HepG2 (cell line): ENCODE results near the gene CEP78. TPM values are rescaled to one million over a fixed set of nuclear protein-coding genes. Genes with fewer than 3 reads are reported as not detected.

ENCODE experiments used
- CENPX ChIP-seq: sonication (generic); formaldehyde crosslinking; IDR thresholded peaks from 2 replicates; pipeline ENCODE4 v1.9.0; 2021; ENCODE audit warnings: mild to moderate bottlenecking, missing genetic modification reagents, moderate library complexity
- DPF2 ChIP-seq: sonication (generic); formaldehyde crosslinking; IDR thresholded peaks from 2 replicates; pipeline ENCODE4 v1.4.0; 2020; ENCODE audit warnings: mild to moderate bottlenecking, low read depth, missing genetic modification reagents, borderline replicate concordance
- HOXA7 ChIP-seq: sonication (generic); formaldehyde crosslinking; IDR thresholded peaks from 2 replicates; pipeline ENCODE4 v1.8.1; 2022; ENCODE audit warnings: mild to moderate bottlenecking, missing genetic modification reagents, moderate library complexity
- MIER3 ChIP-seq: IDR thresholded peaks from 2 replicates; pipeline ENCODE4 v1.6.1; 2016; ENCODE audit warnings: missing compliant biosample characterization, borderline replicate concordance
- MTF1 ChIP-seq: sonication (generic); formaldehyde crosslinking; IDR thresholded peaks from 2 replicates; pipeline ENCODE4 v1.5.0; 2020; ENCODE audit warnings: missing genetic modification reagents
- MXI1 ChIP-seq: IDR thresholded peaks from 3 replicates; pipeline ENCODE4 v1.6.1; 2012; ENCODE audit warnings: low read depth, low read length, inconsistent platforms, borderline replicate concordance
- SNAPC2 ChIP-seq: sonication (generic); formaldehyde crosslinking; IDR thresholded peaks from 2 replicates; pipeline ENCODE4 v1.8.1; 2022; ENCODE audit warnings: mild to moderate bottlenecking, missing genetic modification reagents
- STAT5B ChIP-seq: sonication (generic); formaldehyde crosslinking; IDR thresholded peaks from 2 replicates; pipeline ENCODE4 v1.4.0; 2020; ENCODE audit warnings: missing genetic modification reagents
- TBP ChIP-seq: sonication (generic); formaldehyde crosslinking; IDR thresholded peaks from 2 replicates; pipeline ENCODE4 v1.5.0; 2020; ENCODE audit warnings: missing genetic modification reagents
- TEAD2 ChIP-seq: sonication (generic); formaldehyde crosslinking; IDR thresholded peaks from 2 replicates; pipeline ENCODE4 v1.9.0; 2021; ENCODE audit warnings: missing genetic modification reagents
- THRA ChIP-seq: sonication (generic); formaldehyde crosslinking; IDR thresholded peaks from 2 replicates; pipeline ENCODE4 v1.4.0; 2020; ENCODE audit warnings: missing genetic modification reagents, borderline replicate concordance
- WIZ ChIP-seq: sonication (generic); formaldehyde crosslinking; IDR thresholded peaks from 2 replicates; pipeline ENCODE4 v1.5.1; 2020; ENCODE audit warnings: mild to moderate bottlenecking, missing genetic modification reagents
- ZBTB2 ChIP-seq: sonication (generic); formaldehyde crosslinking; IDR thresholded peaks from 2 replicates; pipeline ENCODE4 v1.8.0; 2022; ENCODE audit warnings: low read depth, missing genetic modification reagents
- ZKSCAN5 ChIP-seq: sonication (generic); formaldehyde crosslinking; IDR thresholded peaks from 2 replicates; pipeline ENCODE4 v1.5.1; 2020; ENCODE audit warnings: mild to moderate bottlenecking, missing genetic modification reagents
- ZNF460 ChIP-seq: sonication (generic); formaldehyde crosslinking; IDR thresholded peaks from 2 replicates; pipeline ENCODE4 v1.5.1; 2020; ENCODE audit warnings: missing genetic modification reagents, mild to moderate bottlenecking, borderline replicate concordance
- ZNF484 ChIP-seq: sonication (generic); formaldehyde crosslinking; IDR thresholded peaks from 2 replicates; pipeline ENCODE4 v1.5.1; 2020; ENCODE audit warnings: mild to moderate bottlenecking, low read depth, missing genetic modification reagents, borderline replicate concordance
- ZNF564 ChIP-seq: sonication (generic); formaldehyde crosslinking; IDR thresholded peaks from 2 replicates; pipeline ENCODE4 v1.8.1; 2023; ENCODE audit warnings: mild to moderate bottlenecking, missing genetic modification reagents
- ZNF576 ChIP-seq: sonication (generic); formaldehyde crosslinking; IDR thresholded peaks from 2 replicates; pipeline ENCODE4 v1.4.0; 2020; ENCODE audit warnings: mild to moderate bottlenecking, missing genetic modification reagents
- ZNF772 ChIP-seq: sonication (generic); formaldehyde crosslinking; IDR thresholded peaks from 2 replicates; pipeline ENCODE4 v1.5.0; 2020; ENCODE audit warnings: mild to moderate bottlenecking, missing genetic modification reagents
- ZNF816 ChIP-seq: sonication (generic); formaldehyde crosslinking; IDR thresholded peaks from 2 replicates; pipeline ENCODE4 v1.8.0; 2022; ENCODE audit warnings: missing genetic modification reagents, mild to moderate bottlenecking, borderline replicate concordance
- ZNF841 ChIP-seq: sonication (generic); formaldehyde crosslinking; IDR thresholded peaks from 2 replicates; pipeline ENCODE4 v1.8.1; 2023; ENCODE audit warnings: missing genetic modification reagents, borderline replicate concordance
- polyA plus RNA-seq, 8 experiments: library from polyadenylated mRNA; depleted of rRNA in 3 of 8; stranded (reverse) in 7 of 8; unstranded in 1 of 8; fragments of >200 nt; fragmentation: Illumina TruSeq in 4 of 8; extraction: Trizol in 4 of 8; gene quantifications; 2 replicates each; pipeline versions ENCODE4 v1.2.1 to v1.2.3, GENCODE V29; 2011 to 2016; ENCODE audit warnings: low read depth in 4 of 8, missing spikeins in 1 of 8, mixed read lengths in 1 of 8; ENCODE audit not compliant: insufficient read depth in 1 of 8
- total RNA-seq, 5 experiments: library from RNA; depleted of rRNA; stranded (reverse); fragments of >200 nt; fragmentation: Illumina TruSeq; extraction: Trizol; gene quantifications; 2 replicates each; pipeline ENCODE4 v1.2.3, GENCODE V29; 2016; ENCODE audit warnings: low read depth in 1 of 5
- TF ChIP-seq, protein P1 (sequence below): sonication (generic); formaldehyde crosslinking; IDR thresholded peaks from 2 replicates; pipeline ENCODE4 v1.9.0; 2021; ENCODE audit warnings: missing genetic modification reagents, borderline replicate concordance
- TF ChIP-seq, protein P2 (sequence below): sonication (generic); formaldehyde crosslinking; IDR thresholded peaks from 2 replicates; pipeline ENCODE4 v1.4.0; 2020; ENCODE audit warnings: missing genetic modification reagents
- TF ChIP-seq, protein P3 (sequence below): sonication (generic); formaldehyde crosslinking; IDR thresholded peaks from 2 replicates; pipeline ENCODE4 v1.8.0; 2022; ENCODE audit warnings: missing genetic modification reagents, mild to moderate bottlenecking, inconsistent platforms, borderline replicate concordance

The CEP78 gene
- total and polyA plus RNA-seq, 2 of the 13 experiments (the other 11 are each of a cell fraction or from before 2014, with no cell fraction given), result 5.1 to 30.8 TPM

- peak; percentile 81 for TF ChIP-seq MIER3 (CRISPR knock-in tag)
- TF ChIP-seq ZNF816 (CRISPR knock-in tag), result no peak
- TF ChIP-seq ZNF564 (CRISPR knock-in tag), result no peak
- no peak for TF ChIP-seq ZNF484 (CRISPR knock-in tag)
- no peak for TF ChIP-seq TBP
- TF ChIP-seq DPF2 (CRISPR knock-in tag), result peak; percentile 73
- TF ChIP-seq, protein P1, sequence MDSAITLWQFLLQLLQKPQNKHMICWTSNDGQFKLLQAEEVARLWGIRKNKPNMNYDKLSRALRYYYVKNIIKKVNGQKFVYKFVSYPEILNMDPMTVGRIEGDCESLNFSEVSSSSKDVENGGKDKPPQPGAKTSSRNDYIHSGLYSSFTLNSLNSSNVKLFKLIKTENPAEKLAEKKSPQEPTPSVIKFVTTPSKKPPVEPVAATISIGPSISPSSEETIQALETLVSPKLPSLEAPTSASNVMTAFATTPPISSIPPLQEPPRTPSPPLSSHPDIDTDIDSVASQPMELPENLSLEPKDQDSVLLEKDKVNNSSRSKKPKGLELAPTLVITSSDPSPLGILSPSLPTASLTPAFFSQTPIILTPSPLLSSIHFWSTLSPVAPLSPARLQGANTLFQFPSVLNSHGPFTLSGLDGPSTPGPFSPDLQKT, result no peak
- TF ChIP-seq WIZ, result no peak
- TF ChIP-seq ZNF576 (CRISPR knock-in tag), result no peak
- TF ChIP-seq HOXA7 (CRISPR knock-in tag), result no peak
- TF ChIP-seq ZBTB2 (CRISPR knock-in tag), result no peak
- TF ChIP-seq ZKSCAN5 (CRISPR knock-in tag), result no peak
- no peak for TF ChIP-seq MTF1 (CRISPR knock-in tag)
- TF ChIP-seq TEAD2, result no peak
- TF ChIP-seq STAT5B (CRISPR knock-in tag), result no peak
- no peak for TF ChIP-seq CENPX (CRISPR knock-in tag)
- TF ChIP-seq, protein P2, sequence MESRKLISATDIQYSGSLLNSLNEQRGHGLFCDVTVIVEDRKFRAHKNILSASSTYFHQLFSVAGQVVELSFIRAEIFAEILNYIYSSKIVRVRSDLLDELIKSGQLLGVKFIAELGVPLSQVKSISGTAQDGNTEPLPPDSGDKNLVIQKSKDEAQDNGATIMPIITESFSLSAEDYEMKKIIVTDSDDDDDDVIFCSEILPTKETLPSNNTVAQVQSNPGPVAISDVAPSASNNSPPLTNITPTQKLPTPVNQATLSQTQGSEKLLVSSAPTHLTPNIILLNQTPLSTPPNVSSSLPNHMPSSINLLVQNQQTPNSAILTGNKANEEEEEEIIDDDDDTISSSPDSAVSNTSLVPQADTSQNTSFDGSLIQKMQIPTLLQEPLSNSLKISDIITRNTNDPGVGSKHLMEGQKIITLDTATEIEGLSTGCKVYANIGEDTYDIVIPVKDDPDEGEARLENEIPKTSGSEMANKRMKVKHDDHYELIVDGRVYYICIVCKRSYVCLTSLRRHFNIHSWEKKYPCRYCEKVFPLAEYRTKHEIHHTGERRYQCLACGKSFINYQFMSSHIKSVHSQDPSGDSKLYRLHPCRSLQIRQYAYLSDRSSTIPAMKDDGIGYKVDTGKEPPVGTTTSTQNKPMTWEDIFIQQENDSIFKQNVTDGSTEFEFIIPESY (CRISPR knock-in tag), result peak; percentile 71
- 0 out of 2 replicates have a peak, but pooled peaks have one; percentile 47 for TF ChIP-seq ZNF772 (CRISPR knock-in tag)
- TF ChIP-seq SNAPC2, result 0 out of 2 replicates have a peak, but pooled peaks have one; percentile 54
- no peak; the same call in 2 of the 3 replicates for TF ChIP-seq MXI1
- TF ChIP-seq, protein P3, sequence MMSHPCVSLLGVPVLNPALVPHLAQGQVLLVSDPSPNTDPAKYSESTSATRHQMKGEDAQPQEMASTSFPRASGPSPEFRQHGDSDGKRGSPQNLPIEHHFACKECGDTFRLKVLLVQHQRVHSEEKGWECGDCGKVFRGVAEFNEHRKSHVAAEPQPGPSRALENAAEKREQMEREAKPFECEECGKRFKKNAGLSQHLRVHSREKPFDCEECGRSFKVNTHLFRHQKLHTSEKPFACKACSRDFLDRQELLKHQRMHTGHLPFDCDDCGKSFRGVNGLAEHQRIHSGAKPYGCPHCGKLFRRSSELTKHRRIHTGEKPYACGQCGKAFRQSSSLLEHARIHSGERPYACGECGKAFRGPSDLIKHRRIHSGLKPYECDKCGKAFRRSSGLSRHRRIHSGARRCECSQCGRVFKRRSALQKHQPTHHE (CRISPR knock-in tag), result no peak
- no peak for TF ChIP-seq ZNF841 (CRISPR knock-in tag)
- peak; percentile 29; the same call in 1 of the 2 replicates for TF ChIP-seq ZNF460 (CRISPR knock-in tag)
- peak; percentile 60; the same call in 1 of the 2 replicates for TF ChIP-seq THRA (CRISPR knock-in tag)
Observed at GRCh38 chr9:78286946-78287388, 51.1 kb downstream of the CEP78 start (continued).
